SK-N-SH treated with all-trans-retinoic acid at 6 μM for 48 hours (cell line): ENCODE results near the gene PLXNA4.

Source experiments
- ATAC-seq: fragments of 200-7000 bp; cut with Tn5 transposase; 3 replicates; pipeline ENCODE4 v1.9.1; 2020; ENCODE audit warnings: mild to moderate bottlenecking, moderate library complexity
- ARNTL ChIP-seq: fragments of 450-650 bp; formaldehyde crosslinking; IDR thresholded peaks from 2 replicates; pipeline ENCODE4 v1.5.0; 2020; ENCODE audit warnings: low read depth, mild to moderate bottlenecking, moderate library complexity, borderline replicate concordance
- GLIS3 ChIP-seq: fragments of 250-450 bp; sonication (Bioruptor Pico); IDR thresholded peaks from 2 replicates; pipeline ENCODE4 v1.5.0; 2020; ENCODE audit warnings: mild to moderate bottlenecking, moderate library complexity
- ISL1 ChIP-seq: fragments of 250-450 bp; sonication (Bioruptor Pico); IDR thresholded peaks from 2 replicates; pipeline ENCODE4 v2.1.2; 2022; ENCODE audit warnings: mild to moderate bottlenecking, moderate library complexity
- OSR1 ChIP-seq: fragments of 250-450 bp; sonication (Bioruptor Pico); IDR thresholded peaks from 2 replicates; pipeline ENCODE4 v1.8.0; 2022; ENCODE audit warnings: moderate library complexity, mild to moderate bottlenecking, inconsistent platforms
- SNAI2 ChIP-seq: fragments of 250-450 bp; sonication (Bioruptor Pico); IDR thresholded peaks from 2 replicates; pipeline ENCODE4 v1.5.0; 2020; ENCODE audit warnings: mild to moderate bottlenecking, moderate library complexity
- TCF4 ChIP-seq: fragments of 250-450 bp; sonication (Bioruptor Pico); IDR thresholded peaks from 2 replicates; pipeline ENCODE4 v1.8.0; 2021; ENCODE audit warnings: mild to moderate bottlenecking, moderate library complexity, borderline replicate concordance
- TOX ChIP-seq: fragments of 250-450 bp; sonication (Bioruptor Pico); IDR thresholded peaks from 2 replicates; pipeline ENCODE4 v1.8.0; 2021; ENCODE audit warnings: mild to moderate bottlenecking, moderate library complexity, borderline replicate concordance
- ZFP30 ChIP-seq: fragments of 450-650 bp; formaldehyde crosslinking; IDR thresholded peaks from 2 replicates; pipeline ENCODE4 v1.5.0; 2022; ENCODE audit warnings: mild to moderate bottlenecking, moderate library complexity
- ZNF565 ChIP-seq: fragments of 450-650 bp; formaldehyde crosslinking; conservative IDR thresholded peaks from 2 replicates; pipeline ENCODE4 v1.5.0; 2020; ENCODE audit warnings: low read depth, mild to moderate bottlenecking, moderate library complexity
- ZNF70 ChIP-seq: fragments of 450-650 bp; formaldehyde crosslinking; IDR thresholded peaks from 2 replicates; pipeline ENCODE4 v1.5.0; 2020; ENCODE audit warnings: mild to moderate bottlenecking, moderate library complexity
- TF ChIP-seq, protein P1 (sequence below): fragments of 250-450 bp; sonication (Bioruptor Pico); IDR thresholded peaks from 2 replicates; pipeline ENCODE4 v1.5.1; 2020; ENCODE audit warnings: low read depth, mild to moderate bottlenecking, moderate library complexity
- TF ChIP-seq, protein P2 (sequence below): fragments of 250-450 bp; sonication (Bioruptor Pico); IDR thresholded peaks from 2 replicates; pipeline ENCODE4 v1.5.0; 2020; ENCODE audit warnings: mild to moderate bottlenecking, moderate library complexity
- TF ChIP-seq, protein P3 (sequence below): fragments of 250-450 bp; sonication (Bioruptor Pico); IDR thresholded peaks from 2 replicates; pipeline ENCODE4 v1.8.0; 2021; ENCODE audit warnings: low read depth, mild to moderate bottlenecking, moderate library complexity, borderline replicate concordance
- TF ChIP-seq, protein P4 (sequence below): fragments of 250-450 bp; sonication (Bioruptor Pico); IDR thresholded peaks from 2 replicates; pipeline ENCODE4 v1.8.0; 2020; ENCODE audit warnings: mild to moderate bottlenecking, moderate library complexity, borderline replicate concordance
- TF ChIP-seq, protein P5 (sequence below): fragments of 250-450 bp; sonication (Bioruptor Pico); IDR thresholded peaks from 2 replicates; pipeline ENCODE4 v1.5.1; 2021; ENCODE audit warnings: mild to moderate bottlenecking, moderate library complexity

Gene PLXNA4

DNA sequence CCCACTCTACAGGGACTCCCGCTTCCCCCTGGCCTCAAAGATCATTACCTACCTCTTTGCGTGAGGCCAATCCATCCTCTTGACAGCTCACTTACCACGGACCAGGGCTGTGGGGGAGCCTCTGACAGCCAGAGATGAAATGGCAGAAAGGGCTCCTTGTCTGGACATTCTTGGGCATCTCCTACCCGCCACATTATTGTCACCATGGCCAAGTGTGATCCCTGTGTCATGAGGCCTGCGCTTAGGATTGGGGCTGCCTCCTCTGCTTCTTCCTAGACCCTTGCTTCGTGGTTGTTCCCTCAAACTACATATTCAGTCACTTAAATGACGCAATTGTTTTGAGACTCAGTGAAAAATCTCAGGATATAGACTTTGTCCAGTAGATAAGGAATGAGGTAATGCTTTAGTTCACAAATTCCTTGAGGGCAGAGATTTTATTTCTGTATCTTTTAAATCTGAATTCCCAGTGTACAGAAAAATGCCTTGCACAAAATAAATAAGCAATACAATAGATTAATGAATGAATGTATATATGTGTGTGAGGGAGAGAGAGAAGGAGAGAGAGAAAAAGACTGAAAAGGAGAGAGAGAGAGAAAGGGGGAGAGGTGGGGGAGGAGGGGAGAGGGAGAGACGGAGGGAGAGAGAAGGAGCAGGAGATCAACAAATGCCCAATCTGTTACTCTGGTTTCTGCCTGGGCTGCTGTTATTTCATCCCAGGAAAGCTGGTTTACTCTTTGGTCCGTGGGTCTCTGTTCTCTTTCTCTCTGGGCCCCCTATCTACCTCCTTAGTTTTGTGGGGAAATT is 159.0 kb downstream of the PLXNA4 start:
- ATAC-seq = no peak
- no peak for TF ChIP-seq OSR1 (CRISPR knock-in tag)
- TF ChIP-seq ISL1 (CRISPR knock-in tag) = peak; percentile 51
- TF ChIP-seq SNAI2 (CRISPR knock-in tag) = 0 out of 2 replicates have a peak, but pooled peaks have one; percentile 42
- TF ChIP-seq, protein P1, sequence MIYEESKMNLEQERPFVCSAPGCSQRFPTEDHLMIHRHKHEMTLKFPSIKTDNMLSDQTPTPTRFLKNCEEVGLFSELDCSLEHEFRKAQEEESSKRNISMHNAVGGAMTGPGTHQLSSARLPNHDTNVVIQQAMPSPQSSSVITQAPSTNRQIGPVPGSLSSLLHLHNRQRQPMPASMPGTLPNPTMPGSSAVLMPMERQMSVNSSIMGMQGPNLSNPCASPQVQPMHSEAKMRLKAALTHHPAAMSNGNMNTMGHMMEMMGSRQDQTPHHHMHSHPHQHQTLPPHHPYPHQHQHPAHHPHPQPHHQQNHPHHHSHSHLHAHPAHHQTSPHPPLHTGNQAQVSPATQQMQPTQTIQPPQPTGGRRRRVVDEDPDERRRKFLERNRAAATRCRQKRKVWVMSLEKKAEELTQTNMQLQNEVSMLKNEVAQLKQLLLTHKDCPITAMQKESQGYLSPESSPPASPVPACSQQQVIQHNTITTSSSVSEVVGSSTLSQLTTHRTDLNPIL (CRISPR knock-in tag) = peak; percentile 80
- TF ChIP-seq, protein P2, sequence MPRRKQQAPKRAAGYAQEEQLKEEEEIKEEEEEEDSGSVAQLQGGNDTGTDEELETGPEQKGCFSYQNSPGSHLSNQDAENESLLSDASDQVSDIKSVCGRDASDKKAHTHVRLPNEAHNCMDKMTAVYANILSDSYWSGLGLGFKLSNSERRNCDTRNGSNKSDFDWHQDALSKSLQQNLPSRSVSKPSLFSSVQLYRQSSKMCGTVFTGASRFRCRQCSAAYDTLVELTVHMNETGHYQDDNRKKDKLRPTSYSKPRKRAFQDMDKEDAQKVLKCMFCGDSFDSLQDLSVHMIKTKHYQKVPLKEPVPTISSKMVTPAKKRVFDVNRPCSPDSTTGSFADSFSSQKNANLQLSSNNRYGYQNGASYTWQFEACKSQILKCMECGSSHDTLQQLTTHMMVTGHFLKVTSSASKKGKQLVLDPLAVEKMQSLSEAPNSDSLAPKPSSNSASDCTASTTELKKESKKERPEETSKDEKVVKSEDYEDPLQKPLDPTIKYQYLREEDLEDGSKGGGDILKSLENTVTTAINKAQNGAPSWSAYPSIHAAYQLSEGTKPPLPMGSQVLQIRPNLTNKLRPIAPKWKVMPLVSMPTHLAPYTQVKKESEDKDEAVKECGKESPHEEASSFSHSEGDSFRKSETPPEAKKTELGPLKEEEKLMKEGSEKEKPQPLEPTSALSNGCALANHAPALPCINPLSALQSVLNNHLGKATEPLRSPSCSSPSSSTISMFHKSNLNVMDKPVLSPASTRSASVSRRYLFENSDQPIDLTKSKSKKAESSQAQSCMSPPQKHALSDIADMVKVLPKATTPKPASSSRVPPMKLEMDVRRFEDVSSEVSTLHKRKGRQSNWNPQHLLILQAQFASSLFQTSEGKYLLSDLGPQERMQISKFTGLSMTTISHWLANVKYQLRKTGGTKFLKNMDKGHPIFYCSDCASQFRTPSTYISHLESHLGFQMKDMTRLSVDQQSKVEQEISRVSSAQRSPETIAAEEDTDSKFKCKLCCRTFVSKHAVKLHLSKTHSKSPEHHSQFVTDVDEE (CRISPR knock-in tag) = no peak

DNA sequence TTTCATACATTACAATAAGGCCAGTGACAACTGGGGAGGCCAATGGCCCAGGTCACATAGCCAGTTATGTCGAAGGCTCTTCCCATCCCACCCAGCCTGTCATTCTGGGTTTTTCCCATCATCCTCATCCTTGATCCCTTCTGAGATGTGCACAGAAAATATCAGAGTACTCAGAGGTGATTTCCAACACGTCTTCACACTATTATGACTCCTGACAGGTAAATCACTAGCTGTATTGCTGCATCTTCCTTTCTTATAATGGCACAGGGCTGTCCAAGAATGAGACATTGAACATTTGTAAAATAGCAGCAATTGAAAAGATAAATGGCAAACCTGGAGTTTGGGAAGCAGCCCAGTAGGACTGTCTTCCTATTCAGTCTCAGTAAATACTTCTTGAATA is 159.9 kb downstream of the PLXNA4 start:
- no peak for TF ChIP-seq GLIS3 (CRISPR knock-in tag)
- TF ChIP-seq, protein P3, sequence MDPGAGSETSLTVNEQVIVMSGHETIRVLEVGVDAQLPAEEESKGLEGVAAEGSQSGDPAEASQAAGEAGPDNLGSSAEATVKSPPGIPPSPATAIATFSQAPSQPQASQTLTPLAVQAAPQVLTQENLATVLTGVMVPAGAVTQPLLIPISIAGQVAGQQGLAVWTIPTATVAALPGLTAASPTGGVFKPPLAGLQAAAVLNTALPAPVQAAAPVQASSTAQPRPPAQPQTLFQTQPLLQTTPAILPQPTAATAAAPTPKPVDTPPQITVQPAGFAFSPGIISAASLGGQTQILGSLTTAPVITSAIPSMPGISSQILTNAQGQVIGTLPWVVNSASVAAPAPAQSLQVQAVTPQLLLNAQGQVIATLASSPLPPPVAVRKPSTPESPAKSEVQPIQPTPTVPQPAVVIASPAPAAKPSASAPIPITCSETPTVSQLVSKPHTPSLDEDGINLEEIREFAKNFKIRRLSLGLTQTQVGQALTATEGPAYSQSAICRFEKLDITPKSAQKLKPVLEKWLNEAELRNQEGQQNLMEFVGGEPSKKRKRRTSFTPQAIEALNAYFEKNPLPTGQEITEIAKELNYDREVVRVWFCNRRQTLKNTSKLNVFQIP (CRISPR knock-in tag) = no peak
- TF ChIP-seq ZFP30 (CRISPR knock-in tag) = no peak
- TF ChIP-seq, protein P1 (CRISPR knock-in tag) = no peak
- no peak for TF ChIP-seq ZNF565 (CRISPR knock-in tag)
- ATAC-seq = no peak

DNA sequence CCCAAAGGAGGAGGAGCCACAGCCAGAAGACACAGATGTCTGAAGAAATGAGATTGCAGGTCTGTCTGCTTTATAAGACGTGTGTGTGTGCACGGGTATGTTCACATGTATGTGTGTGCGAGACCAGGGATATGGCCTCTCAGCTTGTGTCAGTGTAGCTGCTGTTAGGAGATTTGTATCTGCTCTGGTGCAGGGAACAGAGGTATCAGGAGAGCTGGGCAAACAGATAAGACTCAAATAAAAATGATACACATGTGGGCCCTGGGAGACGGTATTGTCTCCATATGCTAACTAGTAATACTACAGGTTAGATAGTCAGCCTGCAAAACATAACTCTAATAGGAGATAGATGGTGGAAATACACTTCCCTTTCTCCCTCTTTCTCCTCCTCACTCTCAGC is 161.0 kb downstream of the PLXNA4 start:
- TF ChIP-seq, protein P4, sequence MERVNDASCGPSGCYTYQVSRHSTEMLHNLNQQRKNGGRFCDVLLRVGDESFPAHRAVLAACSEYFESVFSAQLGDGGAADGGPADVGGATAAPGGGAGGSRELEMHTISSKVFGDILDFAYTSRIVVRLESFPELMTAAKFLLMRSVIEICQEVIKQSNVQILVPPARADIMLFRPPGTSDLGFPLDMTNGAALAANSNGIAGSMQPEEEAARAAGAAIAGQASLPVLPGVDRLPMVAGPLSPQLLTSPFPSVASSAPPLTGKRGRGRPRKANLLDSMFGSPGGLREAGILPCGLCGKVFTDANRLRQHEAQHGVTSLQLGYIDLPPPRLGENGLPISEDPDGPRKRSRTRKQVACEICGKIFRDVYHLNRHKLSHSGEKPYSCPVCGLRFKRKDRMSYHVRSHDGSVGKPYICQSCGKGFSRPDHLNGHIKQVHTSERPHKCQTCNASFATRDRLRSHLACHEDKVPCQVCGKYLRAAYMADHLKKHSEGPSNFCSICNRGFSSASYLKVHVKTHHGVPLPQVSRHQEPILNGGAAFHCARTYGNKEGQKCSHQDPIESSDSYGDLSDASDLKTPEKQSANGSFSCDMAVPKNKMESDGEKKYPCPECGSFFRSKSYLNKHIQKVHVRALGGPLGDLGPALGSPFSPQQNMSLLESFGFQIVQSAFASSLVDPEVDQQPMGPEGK (CRISPR knock-in tag) = no peak
- TF ChIP-seq TCF4 (peak; percentile 25; the same call in 1 of the 2 replicates), SNAI2 (CRISPR knock-in tag) (no peak), TOX (no peak)
- TF ChIP-seq, protein P5, sequence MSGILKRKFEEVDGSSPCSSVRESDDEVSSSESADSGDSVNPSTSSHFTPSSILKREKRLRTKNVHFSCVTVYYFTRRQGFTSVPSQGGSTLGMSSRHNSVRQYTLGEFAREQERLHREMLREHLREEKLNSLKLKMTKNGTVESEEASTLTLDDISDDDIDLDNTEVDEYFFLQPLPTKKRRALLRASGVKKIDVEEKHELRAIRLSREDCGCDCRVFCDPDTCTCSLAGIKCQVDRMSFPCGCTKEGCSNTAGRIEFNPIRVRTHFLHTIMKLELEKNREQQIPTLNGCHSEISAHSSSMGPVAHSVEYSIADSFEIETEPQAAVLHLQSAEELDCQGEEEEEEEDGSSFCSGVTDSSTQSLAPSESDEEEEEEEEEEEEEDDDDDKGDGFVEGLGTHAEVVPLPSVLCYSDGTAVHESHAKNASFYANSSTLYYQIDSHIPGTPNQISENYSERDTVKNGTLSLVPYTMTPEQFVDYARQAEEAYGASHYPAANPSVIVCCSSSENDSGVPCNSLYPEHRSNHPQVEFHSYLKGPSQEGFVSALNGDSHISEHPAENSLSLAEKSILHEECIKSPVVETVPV (CRISPR knock-in tag) = no peak
- TF ChIP-seq, all 23 proteins: peak for 1
- no peak for ATAC-seq

DNA sequence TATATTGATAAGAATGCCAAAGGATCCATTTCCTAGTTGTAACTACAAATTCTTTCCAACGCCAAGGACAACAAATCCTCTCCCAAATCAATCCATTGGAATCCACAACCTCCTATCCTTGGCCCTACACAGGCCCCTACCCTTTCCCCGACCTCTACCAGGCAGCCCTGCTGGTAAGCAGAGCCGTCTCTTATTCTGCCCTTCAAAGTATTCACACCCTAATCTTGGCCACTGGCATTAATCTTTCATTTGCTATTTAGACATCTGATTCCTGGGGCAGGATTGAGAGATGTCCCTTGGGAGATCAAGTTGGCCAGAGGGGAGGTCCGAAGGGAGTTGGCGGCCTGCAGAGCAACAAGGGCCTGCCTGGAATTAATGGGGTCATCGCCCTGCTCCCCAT is 161.4 kb downstream of the PLXNA4 start:
- ATAC-seq = no peak
- TF ChIP-seq TCF4 = no peak
- TF ChIP-seq, protein P2 (CRISPR knock-in tag) = no peak
- no peak for TF ChIP-seq ZNF70 (CRISPR knock-in tag)
- TF ChIP-seq, protein P4 (CRISPR knock-in tag) = no peak
- no peak for TF ChIP-seq ARNTL
